Naive B cell (primary cell): ENCODE results near the gene ACER1. TPM values are rescaled to one million over a fixed set of nuclear protein-coding genes. Genes with fewer than 3 reads are reported as not detected.
"Not testable (repeated sequence)": the region's sequence is repeated elsewhere in the genome, so short reads cannot be mapped to it uniquely, and the experiment has no call there.

Source experiments
- ATAC-seq, 2 donors: fragments of 150-1000 bp; cut with Tn5 transposase; 2 replicates each; pipeline ENCODE4 v1.10.0; 2021; ENCODE audit warnings: low read depth in 2 of 2, mild to moderate bottlenecking in 2 of 2, moderate library complexity in 2 of 2
- DNase-seq: peaks from one replicate; pipeline ENCODE4 v3.0.0; 2022
- H3K27ac Mint-ChIP-seq, 6 donors: one replicate each; pipeline ENCODE4 v1.8.0; 2020 to 2022; ENCODE audit warnings: mild to moderate bottlenecking in 6 of 6, mixed read lengths in 6 of 6, moderate library complexity in 5 of 6, inconsistent platforms in 2 of 6
- H3K27me3 Mint-ChIP-seq, 3 donors: one replicate each; pipeline ENCODE4 v1.8.0; 2021 to 2022; ENCODE audit warnings: mixed read lengths in 3 of 3, mild to moderate bottlenecking in 1 of 3
- H3K36me3 Mint-ChIP-seq, 2 donors: one replicate each; pipeline ENCODE4 v1.8.0; 2020 to 2022; ENCODE audit warnings: mixed read lengths in 2 of 2, inconsistent platforms in 1 of 2, mild to moderate bottlenecking in 1 of 2
- H3K4me1 Mint-ChIP-seq, 3 donors: one replicate each; pipeline ENCODE4 v1.8.0; 2020 to 2022; ENCODE audit warnings: mixed read lengths in 3 of 3, inconsistent platforms in 1 of 3, mild to moderate bottlenecking in 1 of 3, moderate library complexity in 1 of 3
- H3K4me3 Mint-ChIP-seq, 8 donors: one replicate each; pipeline ENCODE4 v1.8.0; 2020 to 2022; ENCODE audit warnings: mild to moderate bottlenecking in 8 of 8, mixed read lengths in 8 of 8, moderate library complexity in 8 of 8, inconsistent platforms in 2 of 8
- H3K9me3 Mint-ChIP-seq, 7 donors: one replicate each; pipeline ENCODE4 v1.8.0; 2020 to 2022; ENCODE audit warnings: mixed read lengths in 7 of 7, mild to moderate bottlenecking in 5 of 7, inconsistent platforms in 2 of 7, moderate library complexity in 1 of 7
- polyA plus RNA-seq, 6 donors: library from polyadenylated mRNA; unstranded; fragments of 300-500 nt; fragmentation: Illumina TruSeq; gene quantifications; one replicate each; pipeline ENCODE4 v1.2.3, GENCODE V29; 2021; ENCODE audit warnings: low read depth in 6 of 6

ACER1 gene
- polyA plus RNA-seq, 6 donors from 2014 or later = not detected

DNA sequence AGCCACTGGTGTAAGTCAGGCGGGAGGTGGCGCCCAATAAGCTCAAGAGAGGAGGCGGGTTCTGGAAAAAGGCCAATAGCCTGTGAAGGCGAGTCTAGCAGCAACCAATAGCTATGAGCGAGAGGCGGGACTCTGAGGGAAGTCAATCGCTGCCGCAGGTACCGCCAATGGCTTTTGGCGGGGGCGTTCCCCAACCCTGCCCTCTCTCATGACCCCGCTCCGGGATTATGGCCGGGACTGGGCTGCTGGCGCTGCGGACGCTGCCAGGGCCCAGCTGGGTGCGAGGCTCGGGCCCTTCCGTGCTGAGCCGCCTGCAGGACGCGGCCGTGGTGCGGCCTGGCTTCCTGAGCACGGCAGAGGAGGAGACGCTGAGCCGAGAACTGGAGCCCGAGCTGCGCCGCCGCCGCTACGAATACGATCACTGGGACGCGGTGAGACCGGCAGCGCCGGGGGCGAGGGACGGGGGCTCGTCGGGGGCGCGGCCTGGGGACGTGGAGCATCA is 39.2 kb upstream of the ACER1 start, which contains the start of gene ALKBH7:
TSS of gene ALKBH7 (plus strand) at position 201 of the 502 bp plus-strand sequence. CDS start at position 228, 27 bp downstream.
- peaks cover 12 to 24% (median 24%) of the 10 kb centered on the region in 3 donors for H3K4me1 Mint-ChIP-seq
- no peaks in the 10 kb centered on the region for H3K36me3 Mint-ChIP-seq

DNA sequence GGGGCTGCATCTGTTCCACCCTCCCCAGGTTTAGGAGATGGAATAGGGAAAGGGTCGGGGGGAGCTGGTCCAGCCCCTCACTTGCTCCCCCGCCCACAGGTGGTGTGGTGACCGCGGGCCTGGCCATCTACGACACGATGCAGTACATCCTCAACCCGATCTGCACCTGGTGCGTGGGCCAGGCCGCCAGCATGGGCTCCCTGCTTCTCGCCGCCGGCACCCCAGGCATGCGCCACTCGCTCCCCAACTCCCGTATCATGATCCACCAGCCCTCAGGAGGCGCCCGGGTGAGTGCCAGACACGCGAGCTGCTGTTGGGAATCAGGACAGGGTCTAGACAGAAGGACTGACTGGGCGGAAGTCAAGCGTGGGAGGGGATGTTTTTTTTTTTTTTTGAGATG is 30.9 kb upstream of the ACER1 start:
- no peaks in the 10 kb centered on the region for H3K9me3 Mint-ChIP-seq
- H3K27me3 Mint-ChIP-seq = no peaks in the 10 kb centered on the region
- ATAC-seq (no peak), DNase-seq (no peak)
- H3K27ac Mint-ChIP-seq = no peak overlapping the region
- H3K4me1 Mint-ChIP-seq = peaks cover 9 to 20% (median 14%) of the 10 kb centered on the region in 3 donors
- peak overlapping the region in 5 of 8 donors; percentile 24 to 88 (median 41) for H3K4me3 Mint-ChIP-seq
- H3K36me3 Mint-ChIP-seq = peaks cover 0 to 4% of the 10 kb centered on the region in 2 donors

More for the DNA sequence above, 39.2 kb upstream of the ACER1 start, which contains the start of gene ALKBH7:
- Mint-ChIP-seq H3K27me3 (no peaks in the 10 kb centered on the region), H3K4me3 (peak within 1 kb of the TSS; percentile 84 to 97 (median 94)), H3K9me3 (no peaks in the 10 kb centered on the region), H3K27ac (peak within 1 kb of the TSS; percentile 89 to 98 (median 94))
- ATAC-seq (peak; percentile 79 to 83), DNase-seq (peak; percentile 96)

DNA sequence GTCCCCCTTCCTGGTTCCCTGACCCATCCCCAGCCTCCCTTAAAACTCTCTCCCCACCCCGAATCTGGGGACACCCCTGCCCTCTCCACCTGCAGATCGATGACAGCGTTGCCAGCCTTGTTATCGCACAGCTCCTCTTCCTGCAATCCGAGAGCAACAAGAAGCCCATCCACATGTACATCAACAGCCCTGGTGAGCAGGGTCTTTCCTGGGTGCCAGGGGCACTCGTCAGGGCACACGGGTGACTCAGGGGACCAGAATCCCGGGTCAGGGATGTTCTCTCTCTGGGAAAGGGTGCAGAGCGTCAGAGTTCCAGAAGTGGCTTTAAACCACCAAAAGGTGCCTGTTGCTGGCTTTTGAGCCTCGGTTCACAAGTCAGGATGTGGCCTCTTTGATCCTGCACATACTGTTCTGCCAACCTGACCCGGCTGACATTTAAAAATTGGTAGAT is 29.0 kb upstream of the ACER1 start:
- H3K27ac Mint-ChIP-seq = peak overlapping the region in 4 of 6 donors; percentile 44 to 92 (median 87)
- peak overlapping the region; percentile 85 to 96 (median 92) for H3K4me3 Mint-ChIP-seq
- ATAC-seq (no peak), DNase-seq (no peak)
- H3K36me3 Mint-ChIP-seq = peaks cover 0 to 4% of the 10 kb centered on the region in 2 donors
- H3K27me3 Mint-ChIP-seq = no peaks in the 10 kb centered on the region
- peaks cover 12 to 20% (median 12%) of the 10 kb centered on the region in 3 donors for H3K4me1 Mint-ChIP-seq
- no peaks in the 10 kb centered on the region for H3K9me3 Mint-ChIP-seq

DNA sequence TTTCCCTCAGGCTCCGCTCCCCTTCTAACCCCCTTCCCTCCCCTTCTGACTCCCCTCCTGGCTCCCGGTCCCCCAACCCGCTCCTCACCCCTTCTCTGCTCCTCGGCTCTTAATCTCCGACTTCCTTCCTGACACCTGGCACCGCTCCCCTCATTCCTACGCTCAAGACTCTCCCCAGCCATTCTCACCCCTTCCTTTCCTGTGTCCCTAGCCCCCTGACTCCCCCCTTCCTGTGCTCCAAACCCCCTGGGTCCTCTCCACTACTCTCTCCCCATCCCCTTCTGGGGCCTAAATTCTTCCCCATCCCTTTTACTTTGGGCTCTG is 28.6 kb upstream of the ACER1 start:
- Mint-ChIP-seq H3K27ac (peak overlapping the region; percentile 83 to 95 (median 92)), H3K4me3 (peak overlapping the region; percentile 85 to 96 (median 92)), H3K4me1 (peaks cover 12 to 20% (median 12%) of the 10 kb centered on the region in 3 donors), H3K9me3 (no peaks in the 10 kb centered on the region), H3K27me3 (no peaks in the 10 kb centered on the region), H3K36me3 (peaks cover 0 to 4% of the 10 kb centered on the region in 2 donors)
- no peak for ATAC-seq
- DNase-seq = no peak

DNA sequence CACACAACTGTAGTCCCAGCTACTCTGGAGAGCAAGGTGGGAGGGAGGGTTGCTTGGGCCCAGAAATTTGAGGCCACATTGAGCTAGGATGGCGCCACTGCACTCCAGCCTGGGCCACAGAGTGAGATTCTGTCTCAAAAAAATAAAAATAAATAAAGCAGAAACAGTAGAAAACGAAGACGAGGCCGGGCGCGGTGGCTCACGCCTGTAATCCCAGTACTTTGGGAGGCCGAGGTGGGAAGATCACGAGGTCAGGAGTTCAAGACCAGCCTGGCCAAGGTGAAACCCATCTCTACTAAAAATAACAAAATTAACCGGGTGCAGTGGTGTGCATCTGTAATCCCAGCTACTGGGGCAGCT is 27.4 kb upstream of the ACER1 start:
- H3K27ac Mint-ChIP-seq = peak overlapping the region in 1 of 6 donors; percentile 91
- H3K4me1 Mint-ChIP-seq = peaks cover 12 to 20% (median 12%) of the 10 kb centered on the region in 3 donors
- peak overlapping the region; percentile 85 to 96 (median 92) for H3K4me3 Mint-ChIP-seq
- not testable (repeated sequence) for H3K9me3 Mint-ChIP-seq, H3K27me3 Mint-ChIP-seq, DNase-seq, ATAC-seq, H3K36me3 Mint-ChIP-seq

DNA sequence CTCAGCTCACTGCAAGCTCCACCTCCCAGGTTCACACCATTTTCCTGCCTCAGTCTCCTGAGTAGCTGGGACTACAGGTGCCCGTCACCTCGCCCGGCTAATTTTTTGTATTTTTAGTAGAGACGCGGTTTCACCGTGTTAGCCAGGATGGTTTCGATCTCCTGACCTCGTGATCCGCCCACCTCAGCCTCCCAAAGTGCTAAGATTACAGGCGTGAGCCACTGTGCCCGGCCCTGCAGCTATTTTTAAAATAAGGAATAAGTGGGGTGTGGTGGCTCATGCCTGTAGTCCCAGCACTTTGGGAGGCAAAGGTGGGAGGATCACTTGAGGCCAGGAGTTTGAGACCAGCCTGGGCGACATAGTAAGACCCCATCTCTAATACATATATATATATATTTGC is 27.0 kb upstream of the ACER1 start:
- H3K27me3 Mint-ChIP-seq, H3K36me3 Mint-ChIP-seq, H3K9me3 Mint-ChIP-seq, DNase-seq, ATAC-seq, H3K27ac Mint-ChIP-seq: not testable (repeated sequence)
- peaks cover 12 to 20% (median 12%) of the 10 kb centered on the region in 3 donors for H3K4me1 Mint-ChIP-seq
- peak overlapping the region; percentile 85 to 96 (median 92) for H3K4me3 Mint-ChIP-seq

DNA sequence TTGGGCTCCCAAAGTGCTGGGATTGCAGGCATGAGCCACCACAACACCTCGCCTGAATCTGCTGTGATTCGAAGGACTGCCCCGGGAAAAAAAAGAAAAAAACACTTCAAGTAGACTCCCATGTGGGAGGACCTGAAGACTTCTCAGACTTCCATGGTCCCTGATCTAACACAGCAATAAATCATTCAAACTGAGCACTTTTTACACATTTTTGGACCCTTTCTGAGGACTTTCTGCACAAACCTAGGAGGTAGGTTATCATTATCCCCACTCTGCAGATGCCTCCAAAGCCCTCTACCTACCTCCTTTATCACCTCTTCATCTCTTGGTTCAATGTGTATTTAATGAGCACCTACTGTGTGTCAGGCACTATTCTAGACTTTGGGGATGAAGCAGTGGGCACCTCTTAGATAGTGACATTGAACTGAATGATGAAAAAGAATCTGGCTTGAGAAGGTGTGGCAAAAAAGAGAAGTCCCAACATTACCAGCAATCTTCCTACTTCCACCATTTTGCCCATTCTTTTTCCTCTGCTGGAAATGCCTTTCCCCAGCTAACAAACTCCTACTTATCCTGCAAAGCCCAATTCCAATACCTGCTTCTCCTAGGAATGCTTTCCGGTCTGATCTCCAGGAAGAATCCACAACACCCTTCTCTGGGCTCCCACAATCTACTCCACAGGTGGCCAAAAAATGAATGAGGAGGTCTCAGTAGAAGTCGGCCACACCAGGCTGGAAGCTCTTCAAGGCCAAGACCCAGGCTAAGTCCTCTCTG is 26.3 kb upstream of the ACER1 start:
- no peak overlapping the region for H3K27ac Mint-ChIP-seq
- H3K9me3 Mint-ChIP-seq = no peaks in the 10 kb centered on the region
- no peaks in the 10 kb centered on the region for H3K36me3 Mint-ChIP-seq
- no peaks in the 10 kb centered on the region for H3K27me3 Mint-ChIP-seq
- peak overlapping the region in 5 of 8 donors; percentile 13 to 70 (median 38) for H3K4me3 Mint-ChIP-seq
- DNase-seq (no peak), ATAC-seq (no peak)
- H3K4me1 Mint-ChIP-seq = peaks cover 12 to 20% (median 12%) of the 10 kb centered on the region in 3 donors

DNA sequence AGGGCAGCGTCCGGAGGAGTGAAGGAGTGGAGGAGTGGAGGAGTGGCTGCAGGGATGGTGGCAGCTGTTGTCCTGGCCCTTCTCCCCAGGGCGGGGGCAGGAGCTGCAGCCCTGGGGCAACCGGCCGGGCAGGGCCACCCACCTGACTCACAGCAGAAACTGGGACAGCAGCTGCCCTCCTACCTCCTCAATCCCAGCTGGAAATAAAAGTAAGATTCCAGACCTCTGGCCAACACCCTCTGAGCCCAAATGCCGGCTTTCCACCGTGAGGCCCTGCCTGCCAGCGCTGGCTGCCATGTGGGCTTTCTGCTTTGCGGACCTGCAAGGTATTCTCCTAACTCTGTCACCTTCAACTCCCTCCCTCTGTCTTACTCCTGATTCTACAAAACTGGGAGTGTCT is 24.6 kb upstream of the ACER1 start:
- no peaks in the 10 kb centered on the region for H3K9me3 Mint-ChIP-seq
- DNase-seq (no peak), ATAC-seq (no peak)
- peaks cover 12 to 15% (median 12%) of the 10 kb centered on the region in 3 donors for H3K4me1 Mint-ChIP-seq
- no peak overlapping the region for H3K4me3 Mint-ChIP-seq
- H3K36me3 Mint-ChIP-seq = no peaks in the 10 kb centered on the region
- H3K27ac Mint-ChIP-seq = peak overlapping the region in 2 of 6 donors; percentile 13 to 66
- no peaks in the 10 kb centered on the region for H3K27me3 Mint-ChIP-seq

DNA sequence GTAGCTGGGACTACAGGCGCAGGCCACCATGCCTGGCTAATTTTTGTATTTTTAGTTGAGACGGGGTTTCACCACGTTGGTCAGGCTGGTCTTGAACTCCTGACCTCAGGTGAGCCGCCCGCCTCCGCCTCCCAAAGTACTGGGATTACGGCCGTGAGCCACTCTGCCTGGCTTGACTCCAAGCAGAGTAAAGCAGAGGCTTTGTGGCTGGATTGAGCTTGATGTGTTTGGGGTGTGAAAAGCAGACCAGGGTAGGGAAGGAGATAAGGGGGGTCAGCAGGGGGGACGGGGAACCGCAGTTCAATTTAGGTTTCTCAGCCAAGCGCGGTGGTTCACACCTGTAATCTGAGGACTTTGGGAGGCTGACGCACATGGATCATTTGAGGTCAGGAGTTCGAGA is 23.8 kb upstream of the ACER1 start:
- H3K4me3 Mint-ChIP-seq = no peak overlapping the region
- ATAC-seq (no peak), DNase-seq (no peak)
- H3K27ac Mint-ChIP-seq = no peak overlapping the region
- H3K9me3 Mint-ChIP-seq = no peaks in the 10 kb centered on the region
- no peaks in the 10 kb centered on the region for H3K27me3 Mint-ChIP-seq
- peaks cover 5 to 9% (median 9%) of the 10 kb centered on the region in 3 donors for H3K4me1 Mint-ChIP-seq
- H3K36me3 Mint-ChIP-seq = no peaks in the 10 kb centered on the region

DNA sequence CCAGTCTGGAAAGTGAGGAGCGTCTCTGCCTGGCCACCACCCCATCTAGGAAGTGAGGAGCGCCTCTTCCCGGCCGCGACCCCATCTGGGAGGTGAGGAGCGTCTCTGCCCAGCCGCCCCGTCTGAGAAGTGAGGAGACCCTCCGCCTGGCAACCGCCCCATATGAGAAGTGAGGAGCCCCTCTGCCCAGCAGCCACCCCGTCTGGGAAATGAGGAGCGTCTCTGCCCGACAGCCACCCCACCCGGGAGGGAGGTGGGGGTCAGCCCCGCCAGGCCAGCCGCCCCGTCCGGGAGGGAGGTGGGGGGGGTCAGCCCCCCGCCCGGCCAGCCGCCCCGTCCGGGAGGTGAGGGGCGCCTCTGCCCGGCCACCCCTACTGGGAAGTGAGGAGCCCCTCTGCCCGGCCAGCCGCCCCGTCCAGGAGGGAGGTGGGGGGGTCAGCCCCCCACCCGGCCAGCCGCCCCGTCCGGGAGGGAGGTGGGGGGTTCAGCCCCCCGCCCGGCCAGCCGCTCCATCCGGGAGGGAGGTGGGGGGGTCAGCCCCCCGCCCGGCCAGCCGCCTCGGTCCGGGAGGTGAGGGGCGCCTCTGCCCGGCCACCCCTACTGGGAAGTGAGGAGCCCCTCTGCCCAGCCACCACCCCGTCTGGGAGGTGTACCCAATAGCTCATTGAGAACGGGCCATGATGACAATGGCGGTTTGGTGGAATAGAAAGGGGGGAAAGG is 22.1 kb upstream of the ACER1 start:
- not testable (repeated sequence) for ATAC-seq, DNase-seq, H3K4me1 Mint-ChIP-seq, H3K4me3 Mint-ChIP-seq, H3K27me3 Mint-ChIP-seq, H3K36me3 Mint-ChIP-seq, H3K27ac Mint-ChIP-seq, H3K9me3 Mint-ChIP-seq

DNA sequence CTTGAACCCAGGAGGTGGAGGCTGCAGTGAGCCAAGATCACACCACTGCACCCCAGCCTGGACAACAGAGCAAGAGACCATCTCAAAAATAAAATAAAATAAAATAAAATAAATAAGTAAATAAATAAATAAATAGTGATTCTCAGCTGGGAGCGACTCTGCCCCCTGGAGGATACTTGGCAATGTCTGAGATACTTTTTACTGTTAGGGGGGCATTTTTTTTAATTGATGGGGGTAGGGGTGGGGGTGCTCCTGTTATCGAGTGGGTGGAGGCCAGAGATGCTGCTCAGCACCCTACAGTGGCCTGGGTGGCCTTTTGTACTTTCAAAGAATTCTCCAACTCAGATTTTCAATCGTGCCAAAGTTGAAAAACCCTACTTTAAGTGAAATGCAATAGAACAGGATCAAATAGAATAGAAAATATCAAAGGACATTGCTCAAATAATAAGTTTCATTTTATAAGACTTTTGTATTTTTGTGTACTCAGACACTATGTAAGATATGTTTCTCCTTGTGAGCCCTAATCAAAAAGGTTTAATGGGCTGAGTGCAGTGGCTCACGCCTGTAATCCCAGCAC is 20.8 kb upstream of the ACER1 start:
- Mint-ChIP-seq H3K27ac (no peak overlapping the region), H3K36me3 (no peaks in the 10 kb centered on the region), H3K4me1 (peaks cover 0 to 4% (median 0%) of the 10 kb centered on the region in 3 donors), H3K4me3 (no peak overlapping the region), H3K9me3 (no peaks in the 10 kb centered on the region), H3K27me3 (peaks cover 0 to 1% (median 0%) of the 10 kb centered on the region in 3 donors)
- ATAC-seq = no peak
- no peak for DNase-seq

DNA sequence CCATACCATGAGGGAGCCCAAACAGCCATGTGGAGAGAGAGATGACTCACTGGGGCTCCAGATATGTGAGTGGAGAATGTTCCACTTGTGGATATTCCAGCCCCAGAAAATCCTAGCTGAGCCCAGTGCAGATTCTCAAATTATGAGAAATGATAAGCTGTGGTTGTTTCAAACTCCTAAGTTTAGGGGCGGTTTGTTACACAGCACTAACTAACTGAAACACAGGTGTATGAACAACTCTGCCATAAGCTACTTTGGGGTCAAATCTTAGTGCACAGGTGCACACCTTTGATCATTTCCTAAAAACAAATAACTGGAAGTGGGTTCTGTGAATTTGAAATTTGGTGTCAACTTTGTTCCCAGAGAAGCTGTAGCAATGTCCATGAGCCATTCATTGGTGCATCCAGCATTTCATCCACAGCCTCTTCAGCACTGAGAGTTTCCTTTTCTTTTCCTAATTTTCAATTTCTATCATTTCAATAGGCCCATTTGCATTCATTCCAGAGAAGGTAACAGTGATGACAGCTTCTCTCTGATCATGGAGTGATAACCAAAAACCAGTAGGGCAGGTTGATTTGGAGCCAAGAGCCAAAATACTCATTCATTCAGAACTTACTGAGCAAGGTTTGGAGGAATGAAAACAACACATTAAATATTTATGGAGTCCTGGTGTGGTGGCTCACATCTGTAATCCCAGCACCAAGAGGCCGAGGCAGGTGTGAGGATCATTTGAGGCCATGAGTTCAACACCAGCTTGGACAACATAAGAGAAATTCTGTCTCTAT is 19.2 kb upstream of the ACER1 start:
- H3K27ac Mint-ChIP-seq = no peak overlapping the region

DNA sequence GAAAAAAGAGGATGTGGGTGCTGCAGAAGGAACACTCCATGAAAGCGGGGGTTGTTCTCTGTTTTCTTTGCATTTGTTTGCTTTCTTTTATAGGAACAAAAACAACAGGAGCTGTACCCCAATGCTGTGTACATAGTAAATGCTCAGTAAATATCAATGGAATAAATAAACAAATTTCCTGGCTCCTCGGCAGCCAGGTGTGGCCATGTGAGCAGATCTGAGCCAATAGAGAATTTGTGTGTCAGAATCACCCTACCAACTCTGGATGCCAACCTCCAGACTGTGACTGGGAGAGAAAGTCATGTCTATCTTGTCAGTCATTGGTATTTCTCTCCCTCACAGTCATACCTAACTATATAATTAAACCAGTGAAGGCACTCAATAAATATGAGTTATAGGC is 17.3 kb upstream of the ACER1 start:
- Mint-ChIP-seq H3K27me3 (peaks cover 0 to 8% (median 0%) of the 10 kb centered on the region in 3 donors), H3K4me1 (peaks cover 0 to 1% (median 0%) of the 10 kb centered on the region in 3 donors), H3K9me3 (no peaks in the 10 kb centered on the region), H3K4me3 (no peak overlapping the region), H3K27ac (no peak overlapping the region), H3K36me3 (no peaks in the 10 kb centered on the region)
- no peak for ATAC-seq
- DNase-seq = no peak

More for the DNA sequence above, 19.2 kb upstream of the ACER1 start:
- ATAC-seq (no peak), DNase-seq (no peak)
- Mint-ChIP-seq H3K4me3 (no peak overlapping the region), H3K9me3 (no peaks in the 10 kb centered on the region), H3K27me3 (peaks cover 0 to 8% (median 0%) of the 10 kb centered on the region in 3 donors), H3K4me1 (peaks cover 0 to 1% (median under 1%) of the 10 kb centered on the region in 3 donors), H3K36me3 (no peaks in the 10 kb centered on the region)
